ENCODE results near the gene MBOAT1.

DNA sequence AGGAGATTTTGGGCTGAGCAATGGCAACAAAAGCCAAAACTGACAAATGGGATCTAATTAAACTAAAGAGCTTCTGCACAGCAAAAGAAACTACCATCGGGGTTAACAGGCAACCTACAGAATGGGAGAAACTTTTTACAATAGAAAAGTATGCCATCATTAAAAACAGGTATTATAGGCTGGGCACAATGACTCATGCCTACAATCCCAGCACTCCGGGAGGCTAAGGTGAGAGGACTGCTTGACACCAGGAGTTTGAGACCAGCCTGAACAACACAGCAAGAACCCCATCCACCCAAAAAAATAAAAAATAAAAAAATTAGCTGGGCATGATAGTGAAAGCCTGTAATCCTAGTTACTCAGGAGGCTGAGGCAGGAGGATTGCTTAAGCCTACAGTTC lies 55.4 kb downstream of the MBOAT1 start:
- no peak for TF ChIP-seq CTCF (IDR thresholded peaks at IDR 0.05)
- TF ChIP-seq POLR2A (IDR thresholded peaks at IDR 0.05): no peak
- TF ChIP-seq EP300 (IDR thresholded peaks at IDR 0.05): no peak
- no peak for TF ChIP-seq POLR2AphosphoS5 (IDR thresholded peaks at IDR 0.05)

All from stomach (tissue), 4 donors.